H1 (cell line): Measurements from ENCODE around the gene EFCAB13. TPM values are rescaled to one million over a fixed set of nuclear protein-coding genes. Genes with fewer than 3 reads are reported as not detected.

Source experiments
- CTCF ChIA-PET: fragments of 300-600 bp; sonication (Branson Sonifier 250); formaldehyde crosslinking; loops from one replicate; lab custom pipeline; 2021; ENCODE audit not compliant: partially characterized antibody; lab: Charles Lee
- POLR2A ChIA-PET: fragments of 300-600 bp; sonication (Branson Sonifier 250); formaldehyde crosslinking; loops from one replicate; lab custom pipeline; 2021; ENCODE audit warnings: inconsistent platforms; ENCODE audit not compliant: partially characterized antibody; lab: Charles Lee
- DNase-seq, 2 experiments: peaks; one replicate each; pipeline versions ENCODE4 v3.0.0 to v3.0.0-alpha.2; 2010 to 2022; ENCODE audit warnings: low spot score in 2 of 2, low read depth in 1 of 2, mixed read lengths in 1 of 2
- FAIRE-seq: peaks from 2 replicates; lab custom pipeline; 2011; peaks lifted over from hg19 to GRCh38; lab: Jason Lieb, UNC
- H2AFZ ChIP-seq: 2 replicates; pipeline ENCODE4 v1.8.1; 2012; ENCODE audit warnings: low read length, inconsistent platforms
- H2AK5ac ChIP-seq: 2 replicates; pipeline ENCODE4 v1.6.1; 2013; ENCODE audit warnings: low read depth, low read length
- H2BK120ac ChIP-seq: replicated peaks from 2 replicates; pipeline ENCODE3; 2013; ENCODE audit warnings: low read depth, low read length, inconsistent platforms
- H2BK12ac ChIP-seq: 2 replicates; pipeline ENCODE4 v1.6.1; 2013; ENCODE audit warnings: low read depth, low read length
- H2BK15ac ChIP-seq: 2 replicates; pipeline ENCODE4 v1.6.1; 2013; ENCODE audit warnings: low read length
- H2BK20ac ChIP-seq: 2 replicates; pipeline ENCODE4 v1.6.1; 2013; ENCODE audit warnings: low read length
- H2BK5ac ChIP-seq: 2 replicates; pipeline ENCODE4 v1.6.1; 2013; ENCODE audit warnings: low read depth, low read length
- H3K14ac ChIP-seq: 2 replicates; pipeline ENCODE4 v1.6.1; 2013; ENCODE audit warnings: inconsistent platforms; ENCODE audit not compliant: insufficient read length
- H3K18ac ChIP-seq: 2 replicates; pipeline ENCODE4 v1.6.1; 2013; ENCODE audit warnings: low read length; ENCODE audit errors: extremely low read depth
- H3K23ac ChIP-seq: 2 replicates; pipeline ENCODE4 v1.6.1; 2013; ENCODE audit warnings: inconsistent platforms; ENCODE audit not compliant: insufficient read length
- H3K23me2 ChIP-seq: 2 replicates; pipeline ENCODE4 v1.6.1; 2013; ENCODE audit warnings: low read depth, low read length
- H3K27ac ChIP-seq: 2 replicates; pipeline ENCODE4 v1.6.1; 2011; ENCODE audit warnings: low read depth, low read length, inconsistent platforms
- H3K27me3 ChIP-seq, 4 experiments: replicated peaks in 1 of 4; 1 replicate in 1 of 4; 2 replicates in 3 of 4; pipeline versions ENCODE4 v1.6.1 to v1.8.1; 2011 to 2013; ENCODE audit warnings: low read length in 3 of 4, mild to moderate bottlenecking in 3 of 4, inconsistent platforms in 2 of 4, mixed read lengths in 2 of 4, moderate library complexity in 1 of 4; ENCODE audit not compliant: control insufficient read depth in 3 of 4, insufficient read depth in 3 of 4; ENCODE audit errors: extremely low read depth in 1 of 4
- H3K36me3 ChIP-seq, 4 experiments: 2 replicates each; pipeline versions ENCODE4 v1.6.1 to v1.8.1; 2011 to 2013; ENCODE audit warnings: mild to moderate bottlenecking in 4 of 4, low read length in 3 of 4, moderate library complexity in 2 of 4, control low read depth in 1 of 4, inconsistent platforms in 1 of 4; ENCODE audit not compliant: insufficient read depth in 4 of 4, control insufficient read depth in 2 of 4
- H3K4ac ChIP-seq: replicated peaks from 2 replicates; pipeline ENCODE3; 2013; ENCODE audit warnings: low read length, low read depth, mixed read lengths, inconsistent platforms; ENCODE audit not compliant: insufficient read length
- H3K4me1 ChIP-seq, 4 experiments: replicated peaks in 1 of 4; 1 replicate in 1 of 4; 2 replicates in 3 of 4; pipeline versions ENCODE4 v1.6.1 to v1.8.1; 2011 to 2013; ENCODE audit warnings: low read length in 3 of 4, inconsistent platforms in 2 of 4, mixed read lengths in 1 of 4; ENCODE audit not compliant: insufficient read depth in 4 of 4, control insufficient read depth in 3 of 4
- H3K4me2 ChIP-seq, 2 experiments: 2 replicates each; pipeline versions ENCODE4 v1.6.1 to v1.8.1; 2011 to 2013; ENCODE audit warnings: low read depth in 2 of 2, low read length in 2 of 2, control low read depth in 1 of 2, inconsistent platforms in 1 of 2, mild to moderate bottlenecking in 1 of 2; ENCODE audit not compliant: insufficient read depth in 1 of 2
- H3K4me3 ChIP-seq, 4 experiments: fragments of 200-600, 300-600 bp in 1 of 4; sonication (generic), shearing (Covaris generic), sonication (Bioruptor Twin) in 1 of 4; 2 replicates each; pipeline versions ENCODE4 v1.5.1 to v1.8.1; 2011 to 2016; ENCODE audit warnings: low read length in 4 of 4, low read depth in 3 of 4, control low read depth in 2 of 4, inconsistent platforms in 2 of 4, mild to moderate bottlenecking in 2 of 4, mixed read lengths in 1 of 4, moderate library complexity in 1 of 4; ENCODE audit not compliant: insufficient read depth in 2 of 4; ENCODE audit errors: extremely low read depth in 1 of 4
- H3K56ac ChIP-seq: replicated peaks from 2 replicates; pipeline ENCODE3; 2013; ENCODE audit warnings: low read depth, mild to moderate bottlenecking, mixed read lengths, low read length, inconsistent platforms; ENCODE audit not compliant: insufficient read length
- H3K79me1 ChIP-seq: 2 replicates; pipeline ENCODE4 v1.6.1; 2013; ENCODE audit warnings: low read depth, low read length, control low read depth
- H3K79me2 ChIP-seq, 2 experiments: 2 replicates each; pipeline versions ENCODE4 v1.6.1 to v1.8.1; 2012 to 2013; ENCODE audit warnings: low read length in 2 of 2, mild to moderate bottlenecking in 2 of 2, inconsistent platforms in 1 of 2; ENCODE audit not compliant: insufficient read depth in 2 of 2, control insufficient read depth in 1 of 2
- H3K9ac ChIP-seq, 4 experiments: replicated peaks in 1 of 4; 1 replicate in 1 of 4; 2 replicates in 3 of 4; pipeline versions ENCODE4 v1.6.1 to v1.8.1; 2011 to 2013; ENCODE audit warnings: low read depth in 3 of 4, low read length in 3 of 4, control low read depth in 2 of 4, mild to moderate bottlenecking in 2 of 4, moderate library complexity in 2 of 4, inconsistent platforms in 1 of 4; ENCODE audit errors: extremely low read depth in 1 of 4
- H3K9me3 ChIP-seq, 2 experiments: 2 replicates each; pipeline versions ENCODE4 v1.6.1 to v1.8.1; 2012 to 2013; ENCODE audit warnings: mild to moderate bottlenecking in 2 of 2, moderate library complexity in 2 of 2, control low read depth in 1 of 2, inconsistent platforms in 1 of 2, low read depth in 1 of 2, low read length in 1 of 2, mixed read lengths in 1 of 2; ENCODE audit not compliant: insufficient read depth in 2 of 2
- H4K20me1 ChIP-seq, 2 experiments: replicated peaks in 1 of 2; 2 replicates each; pipeline versions ENCODE3 to v1.8.1; 2011 to 2013; ENCODE audit warnings: inconsistent platforms in 2 of 2, low read length in 2 of 2, mild to moderate bottlenecking in 1 of 2; ENCODE audit not compliant: insufficient read depth in 2 of 2, control insufficient read depth in 1 of 2
- H4K5ac ChIP-seq: 2 replicates; pipeline ENCODE4 v1.6.1; 2013; ENCODE audit warnings: low read length, low read depth, mixed read lengths, inconsistent platforms; ENCODE audit not compliant: insufficient read length
- H4K8ac ChIP-seq: 2 replicates; pipeline ENCODE4 v1.8.0; 2013; ENCODE audit warnings: mild to moderate bottlenecking, moderate library complexity, low read length, inconsistent platforms; ENCODE audit not compliant: insufficient read depth; ENCODE audit errors: extremely low read depth
- H4K91ac ChIP-seq: replicated peaks from 2 replicates; pipeline ENCODE3; 2013; ENCODE audit warnings: low read length, mixed read lengths, inconsistent platforms; ENCODE audit not compliant: insufficient read length
- BACH1 ChIP-seq: IDR thresholded peaks from 2 replicates; pipeline ENCODE4 v1.6.1; 2012; ENCODE audit warnings: low read length, improper control_type of control experiment
- BRCA1 ChIP-seq: IDR thresholded peaks from 2 replicates; pipeline ENCODE4 v1.6.1; 2012; ENCODE audit warnings: low read depth, low read length, improper control_type of control experiment
- RXRA ChIP-seq: IDR thresholded peaks from 2 replicates; pipeline ENCODE4 v1.6.1; 2011; ENCODE audit warnings: low read depth, mild to moderate bottlenecking, low read length, moderate library complexity; ENCODE audit not compliant: insufficient read depth
- SAP30 ChIP-seq: fragments of 300-600 bp; sonication (generic); IDR thresholded peaks from 2 replicates; pipeline ENCODE4 v1.7.1; 2012; ENCODE audit warnings: low read length, moderate library complexity, mild to moderate bottlenecking, inconsistent platforms; ENCODE audit not compliant: insufficient read depth, insufficient replicate concordance
- SRF ChIP-seq: IDR thresholded peaks from 2 replicates; pipeline ENCODE4 v1.6.1; 2011; ENCODE audit warnings: mild to moderate bottlenecking, low read depth, low read length, moderate library complexity
- USF2 ChIP-seq: IDR thresholded peaks from 2 replicates; pipeline ENCODE4 v1.6.1; 2011; ENCODE audit warnings: low read length, improper control_type of control experiment
- WGBS, 2 experiments: shearing (Covaris generic) in 1 of 2; methylation state at CpG; one replicate each; pipeline versions ENCODE4 v1.1.6 to v1.1.7; 2013 to 2015; ENCODE audit warnings: low lambda C conversion rate in 2 of 2, mixed read lengths in 2 of 2, inconsistent platforms in 1 of 2, low coverage in 1 of 2, missing lambda C conversion rate in 1 of 2; ENCODE audit not compliant: insufficient replicate concordance in 2 of 2, insufficient coverage in 1 of 2, insufficient read length in 1 of 2; ENCODE audit errors: extremely low coverage in 1 of 2, missing lambda C conversion rate in 1 of 2; 5-methylcytosine and 5-hydroxymethylcytosine counted together
- polyA plus RNA-seq, 7 experiments: library from polyadenylated mRNA; depleted of rRNA in 3 of 7; stranded (reverse) in 5 of 7; unstranded in 2 of 7; fragments of >200 nt in 5 of 7; fragments of 200-250 nt in 2 of 7; gene quantifications; 1 replicate in 5 of 7; 2 replicates in 1 of 7; 4 replicates in 1 of 7; pipeline versions ENCODE4 v1.2.1 to v1.2.3, GENCODE V29; 2011 to 2013; ENCODE audit warnings: missing spikeins in 2 of 7, mixed read lengths in 2 of 7
- total RNA-seq: library from RNA; stranded (reverse); fragmentation: NEBNext Ultra II Directional; extraction: Animal tissue kit (Norgen Biotek cat#: 25700); gene quantifications from 2 replicates; pipeline ENCODE4 v1.2.1, GENCODE V29; 2021
- TF ChIP-seq, protein P1 (sequence below): IDR thresholded peaks from 2 replicates; pipeline ENCODE4 v1.6.1; 2012; ENCODE audit warnings: inconsistent platforms

EFCAB13 gene
- total and polyA plus RNA-seq, 2 of the 8 experiments (the other 6 are each of a cell fraction or from before 2014, with no cell fraction given) = 0.12 to 2.0 TPM

GRCh38 chr17:47279062-47279801 is 44.5 kb upstream of the EFCAB13 start:
- H4K5ac ChIP-seq = no peak overlapping the region
- no peaks in the 10 kb centered on the region for H3K79me1 ChIP-seq
- 0 out of 2 replicates have a peak overlapping the region, but pooled peaks have one; percentile 15 for H2BK20ac ChIP-seq
- H2BK15ac ChIP-seq = no peak overlapping the region
- POLR2A ChIA-PET = interaction anchor here (0.8 kb wide), 1 partner anchor 13 kb away, joined by 3 read pairs; no protein-coding TSS in a partner anchor
- H2AK5ac ChIP-seq = no peak overlapping the region
- CTCF ChIA-PET = interaction anchor here (0.7 to 0.9 kb wide), 2 partner anchors 36 to 46 kb away, joined by 3 read pairs; no protein-coding TSS in a partner anchor
- H3K23me2 ChIP-seq = no peaks in the 10 kb centered on the region
- H3K18ac ChIP-seq = no peak overlapping the region
- H3K9ac ChIP-seq = no peak overlapping the region
- H4K8ac ChIP-seq = no peak overlapping the region
- H2BK12ac ChIP-seq = no peak overlapping the region
- FAIRE-seq (no peak), DNase-seq (no peak)
- H3K79me2 ChIP-seq = no peaks in the 10 kb centered on the region
- H3K4ac ChIP-seq = no peak overlapping the region
- no peak overlapping the region for H2BK5ac ChIP-seq
- no peak overlapping the region for H3K23ac ChIP-seq
- no peak for TF ChIP-seq USF2
- TF ChIP-seq BRCA1 = no peak
- TF ChIP-seq BACH1 = no peak
- TF ChIP-seq SRF = no peak
- TF ChIP-seq, protein P1, sequence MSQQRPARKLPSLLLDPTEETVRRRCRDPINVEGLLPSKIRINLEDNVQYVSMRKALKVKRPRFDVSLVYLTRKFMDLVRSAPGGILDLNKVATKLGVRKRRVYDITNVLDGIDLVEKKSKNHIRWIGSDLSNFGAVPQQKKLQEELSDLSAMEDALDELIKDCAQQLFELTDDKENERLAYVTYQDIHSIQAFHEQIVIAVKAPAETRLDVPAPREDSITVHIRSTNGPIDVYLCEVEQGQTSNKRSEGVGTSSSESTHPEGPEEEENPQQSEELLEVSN = no peak
- no peak for TF ChIP-seq SAP30
- TF ChIP-seq RXRA = no peak
- H3K14ac ChIP-seq = no peak overlapping the region
- H3K4me2 ChIP-seq = no peak overlapping the region
- peaks cover 6 to 18% (median 11%) of the 10 kb centered on the region in 4 experiments for H3K4me1 ChIP-seq
- no peak overlapping the region for H2BK120ac ChIP-seq
- H3K9me3 ChIP-seq = no peaks in the 10 kb centered on the region
- WGBS, 2 experiments = 85% methylated on average over 8 of the region's 10 CpGs; no CpG with 5 or more reads in 1 of the 2 experiments
- H4K20me1 ChIP-seq = no peaks in the 10 kb centered on the region
- no peaks in the 10 kb centered on the region for H3K36me3 ChIP-seq
- no peak overlapping the region for H2AFZ ChIP-seq
- H3K56ac ChIP-seq = no peak overlapping the region
- H4K91ac ChIP-seq = no peak overlapping the region
- H3K4me3 ChIP-seq = no peak overlapping the region
- H3K27ac ChIP-seq = no peak overlapping the region
- no peaks in the 10 kb centered on the region for H3K27me3 ChIP-seq
